Body of pancreas (tissue), 4 donors: ENCODE results near the gene HSPA1A. TPM values are rescaled to one million over a fixed set of nuclear protein-coding genes. Genes with fewer than 3 reads are reported as not detected.

Experiments
- ATAC-seq: fragments of 150-250 bp; one replicate; pipeline ENCODE4 v1.9.1; 2016
- DNase-seq, 4 donors: peaks; one replicate each; pipeline ENCODE4 v3.0.0-alpha.2; 2019
- H3K27ac ChIP-seq, 4 donors: fragments of 200-600 bp; sonication (generic); 1 replicate in 3 of 4; 2 replicates in 1 of 4; pipeline versions ENCODE4 v1.5.1 to v1.6.1; 2016 to 2019; ENCODE audit warnings: mild to moderate bottlenecking in 1 of 4, mixed read lengths in 1 of 4, moderate library complexity in 1 of 4
- H3K27me3 ChIP-seq, 2 donors: fragments of 200-600 bp; sonication (generic); one replicate each; pipeline ENCODE4 v1.6.0; 2016; ENCODE audit warnings: mild to moderate bottlenecking in 1 of 2
- H3K36me3 ChIP-seq, 2 donors: fragments of 200-600 bp; sonication (generic); replicated peaks in 1 of 2; 2 replicates each; pipeline ENCODE4 v1.5.1; 2016; ENCODE audit warnings: low read depth in 2 of 2; ENCODE audit not compliant: insufficient read depth in 1 of 2
- H3K4me1 ChIP-seq: fragments of 200-600 bp; sonication (generic); one replicate; pipeline ENCODE4 v1.6.0; 2016
- H3K4me3 ChIP-seq, 2 donors: fragments of 200-600 bp; sonication (generic); 1 replicate in 1 of 2; 2 replicates in 1 of 2; pipeline ENCODE4 v1.5.1; 2016 to 2019
- H3K9me3 ChIP-seq, 3 donors: fragments of 200-600 bp; sonication (generic); 1 replicate in 2 of 3; 2 replicates in 1 of 3; pipeline ENCODE4 v1.5.1; 2016
- CTCF ChIP-seq, 7 experiments: fragments of 450-650 bp in 4 of 7; fragments of 200-600 bp in 3 of 7; sonication (generic) in 3 of 7; IDR thresholded peaks; one replicate each; pipeline ENCODE4 v1.5.1; 2016 to 2019; ENCODE audit warnings: antibody characterized with exemption in 7 of 7
- POLR2A ChIP-seq, 3 donors: fragments of 450-650 bp; IDR thresholded peaks; one replicate each; pipeline ENCODE4 v1.6.1; 2016; ENCODE audit warnings: antibody characterized with exemption in 3 of 3, mild to moderate bottlenecking in 2 of 3
- WGBS, 2 donors: methylation state at CpG; one replicate each; pipeline ENCODE4 v1.1.5; 2017; 5-methylcytosine and 5-hydroxymethylcytosine counted together
- intact Hi-C: fragments of 100-400 bp; cut with DNase I; formaldehyde crosslinking; loops from one replicate; pipeline ENCODE4 v1.15.1; 2023
- total RNA-seq, 2 donors: library from RNA; depleted of rRNA; stranded (reverse); fragments of >200 nt; gene quantifications; one replicate each; pipeline ENCODE4 v1.1.0, GENCODE V29; 2016

The HSPA1A gene
- total RNA-seq, 2 donors from 2014 or later: 70.9 to 92.1 TPM

GRCh38 chr6:31777667-31778050, 37.7 kb upstream of the HSPA1A start:
- 87 to 92% methylated on average over 5 of the region's 5 CpGs for WGBS, 2 donors
- DNase-seq: no peak

GRCh38 chr6:31778193-31778592, 37.1 kb upstream of the HSPA1A start:
- intact Hi-C loops: no loop called here
- H3K27me3 ChIP-seq: no peaks in the 10 kb centered on the region
- ATAC-seq: no peak
- no peak overlapping the region for H3K4me3 ChIP-seq
- no peak for DNase-seq
- H3K27ac ChIP-seq: peak overlapping the region in 3 of 4 donors; percentile 58 to 83 (median 74)
- H3K4me1 ChIP-seq: peaks cover 23% of the 10 kb centered on the region
- no peak for TF ChIP-seq CTCF (IDR thresholded peaks at IDR 0.05)
- TF ChIP-seq POLR2A (IDR thresholded peaks at IDR 0.05): no peak
- 88 to 90% methylated on average over 4 to 5 of the region's 5 CpGs for WGBS, 2 donors
- H3K9me3 ChIP-seq: no peaks in the 10 kb centered on the region
- peaks cover 4 to 33% of the 10 kb centered on the region in 2 donors for H3K36me3 ChIP-seq

More at GRCh38 chr6:31777667-31778050, 37.7 kb upstream of the HSPA1A start:
- intact Hi-C loops: no loop called here
- no peak for ATAC-seq
- TF ChIP-seq POLR2A (IDR thresholded peaks at IDR 0.05) (no peak), CTCF (IDR thresholded peaks at IDR 0.05) (no peak)
- H3K9me3 ChIP-seq: no peaks in the 10 kb centered on the region
- H3K27ac ChIP-seq: peak overlapping the region; percentile 58 to 83 (median 76)
- H3K36me3 ChIP-seq: peaks cover 4 to 30% of the 10 kb centered on the region in 2 donors
- H3K4me1 ChIP-seq: peaks cover 23% of the 10 kb centered on the region
- no peak overlapping the region for H3K4me3 ChIP-seq
- H3K27me3 ChIP-seq: no peaks in the 10 kb centered on the region

DNA sequence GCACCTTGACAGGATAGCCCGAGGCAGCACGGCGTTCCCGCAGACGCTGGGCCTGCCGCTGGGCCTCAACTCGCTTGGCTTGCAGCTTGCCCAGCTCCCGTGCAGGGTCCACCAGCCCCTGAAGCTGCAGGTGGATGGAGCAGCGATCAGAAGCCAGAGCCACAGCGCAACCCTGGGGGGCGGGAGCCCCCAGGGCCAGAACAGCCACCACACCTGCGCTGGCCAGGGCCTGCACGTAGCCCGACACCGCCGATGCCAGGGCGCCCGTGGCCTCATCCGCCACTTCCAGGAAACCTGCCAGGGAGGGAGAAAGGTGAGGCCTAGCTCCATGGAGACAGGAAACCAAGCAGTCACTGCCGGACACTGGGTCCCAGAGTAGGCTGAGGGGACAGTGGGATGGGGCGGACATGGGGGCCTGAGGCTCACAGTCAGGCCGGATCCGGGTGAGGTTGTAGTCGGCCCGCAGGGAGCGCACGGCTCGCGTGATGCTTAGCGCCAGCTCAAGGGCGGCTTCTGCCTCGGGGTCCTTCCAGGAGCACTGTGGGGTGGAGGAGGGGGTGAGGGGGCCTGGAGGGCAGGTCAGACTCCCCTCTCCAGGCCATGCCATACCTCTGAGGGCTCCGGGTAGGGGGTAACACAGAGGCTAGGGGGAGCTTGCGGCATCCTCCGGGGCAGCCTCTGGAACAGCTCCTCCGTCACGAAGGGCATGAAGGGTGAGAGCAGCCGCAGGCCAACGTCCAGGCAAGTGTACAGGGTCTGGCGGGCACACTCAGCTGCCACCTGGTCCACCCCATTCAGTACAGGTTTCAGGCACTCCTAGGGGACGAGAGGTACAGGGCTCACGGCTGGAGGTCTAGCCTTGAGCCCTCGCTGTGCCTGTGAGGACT, 36.1 kb upstream of the HSPA1A start:
- peaks cover 23% of the 10 kb centered on the region for H3K4me1 ChIP-seq
- H3K36me3 ChIP-seq: peaks cover 4 to 33% of the 10 kb centered on the region in 2 donors
- no peak for TF ChIP-seq CTCF (IDR thresholded peaks at IDR 0.05)
- TF ChIP-seq POLR2A (IDR thresholded peaks at IDR 0.05): no peak
- H3K27me3 ChIP-seq: no peaks in the 10 kb centered on the region
- 90 to 95% methylated on average over 20 to 27 of the region's 43 CpGs for WGBS, 2 donors
- no peak overlapping the region for H3K4me3 ChIP-seq
- DNase-seq (no peak), ATAC-seq (no peak)
- intact Hi-C loops: no loop called here
- no peaks in the 10 kb centered on the region for H3K9me3 ChIP-seq
- no peak overlapping the region for H3K27ac ChIP-seq

GRCh38 chr6:31779908-31780307, 35.4 kb upstream of the HSPA1A start:
- Histone ChIP-seq H3K27me3 (no peaks in the 10 kb centered on the region), H3K9me3 (no peaks in the 10 kb centered on the region), H3K36me3 (peaks cover 4 to 38% of the 10 kb centered on the region in 2 donors), H3K4me3 (no peak overlapping the region), H3K27ac (no peak overlapping the region), H3K4me1 (peaks cover 23% of the 10 kb centered on the region)
- intact Hi-C loops: no loop called here
- no peak for DNase-seq
- TF ChIP-seq CTCF (IDR thresholded peaks at IDR 0.05) (no peak), POLR2A (IDR thresholded peaks at IDR 0.05) (no peak)
- ATAC-seq: no peak
- WGBS, 2 donors: 88 to 89% methylated on average over 3 to 10 of the region's 10 CpGs
